ENCODE measurements around the gene TNIK. TPM values are rescaled to one million over a fixed set of nuclear protein-coding genes. Genes with fewer than 3 reads are reported as not detected.

The TNIK gene
- total and polyA plus RNA-seq, 4 donors: 3.7 to 9.8 (median 5.2) TPM

DNA sequence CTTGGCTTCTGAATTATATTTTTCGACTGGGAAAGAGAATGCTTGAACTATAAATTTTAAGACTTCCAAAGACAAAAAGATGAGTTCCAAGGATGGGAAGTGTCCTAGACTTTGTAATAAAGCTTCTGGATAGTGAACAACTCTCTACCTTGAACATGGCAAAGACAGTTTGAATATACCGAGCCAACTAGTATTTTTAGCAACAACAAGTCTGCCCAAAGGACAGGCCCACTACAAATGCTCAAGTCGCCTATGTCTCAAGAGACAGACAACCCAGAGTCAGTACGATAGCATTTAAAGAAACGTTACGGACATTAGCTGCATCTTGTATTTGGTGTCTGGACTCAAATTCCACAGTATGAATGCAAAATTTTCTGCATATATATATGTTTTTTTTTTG is 258.4 kb downstream of the TNIK start:
- H3K4me1 ChIP-seq (ENCODE audit: control insufficient read depth in 4 of 4, insufficient read depth in 4 of 4, low read length in 3 of 4): no peaks in the 10 kb centered on the region
- H3K27me3 ChIP-seq (ENCODE audit: control insufficient read depth in 4 of 4, insufficient read depth in 4 of 4, low read length in 3 of 4): no peaks in the 10 kb centered on the region
- H3K27ac ChIP-seq (ENCODE audit: low read depth in 1 of 2, low read length in 2 of 2): no peak overlapping the region
- no peaks in the 10 kb centered on the region for H3K9me3 ChIP-seq (ENCODE audit: control insufficient read depth in 4 of 4, low read length in 3 of 4)
- no peaks in the 10 kb centered on the region for H3K36me3 ChIP-seq (ENCODE audit: control insufficient read depth in 4 of 4, insufficient read depth in 3 of 4, low read depth in 1 of 4, low read length in 3 of 4)
- no peak overlapping the region for H3K9ac ChIP-seq (ENCODE audit: low read depth in 1 of 2, low read length in 2 of 2)
- DNase-seq (ENCODE audit: low spot score): no peak
- WGBS: 91% methylated on average over 6 of the region's 6 CpGs
- TF ChIP-seq, protein P1, sequence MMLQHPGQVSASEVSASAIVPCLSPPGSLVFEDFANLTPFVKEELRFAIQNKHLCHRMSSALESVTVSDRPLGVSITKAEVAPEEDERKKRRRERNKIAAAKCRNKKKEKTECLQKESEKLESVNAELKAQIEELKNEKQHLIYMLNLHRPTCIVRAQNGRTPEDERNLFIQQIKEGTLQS (IDR thresholded peaks at IDR 0.05): no peak
- TF ChIP-seq NR2F2 (IDR thresholded peaks at IDR 0.05): no peak
- no peak for TF ChIP-seq RAD21 (IDR thresholded peaks at IDR 0.05)
- TF ChIP-seq, protein P2, sequence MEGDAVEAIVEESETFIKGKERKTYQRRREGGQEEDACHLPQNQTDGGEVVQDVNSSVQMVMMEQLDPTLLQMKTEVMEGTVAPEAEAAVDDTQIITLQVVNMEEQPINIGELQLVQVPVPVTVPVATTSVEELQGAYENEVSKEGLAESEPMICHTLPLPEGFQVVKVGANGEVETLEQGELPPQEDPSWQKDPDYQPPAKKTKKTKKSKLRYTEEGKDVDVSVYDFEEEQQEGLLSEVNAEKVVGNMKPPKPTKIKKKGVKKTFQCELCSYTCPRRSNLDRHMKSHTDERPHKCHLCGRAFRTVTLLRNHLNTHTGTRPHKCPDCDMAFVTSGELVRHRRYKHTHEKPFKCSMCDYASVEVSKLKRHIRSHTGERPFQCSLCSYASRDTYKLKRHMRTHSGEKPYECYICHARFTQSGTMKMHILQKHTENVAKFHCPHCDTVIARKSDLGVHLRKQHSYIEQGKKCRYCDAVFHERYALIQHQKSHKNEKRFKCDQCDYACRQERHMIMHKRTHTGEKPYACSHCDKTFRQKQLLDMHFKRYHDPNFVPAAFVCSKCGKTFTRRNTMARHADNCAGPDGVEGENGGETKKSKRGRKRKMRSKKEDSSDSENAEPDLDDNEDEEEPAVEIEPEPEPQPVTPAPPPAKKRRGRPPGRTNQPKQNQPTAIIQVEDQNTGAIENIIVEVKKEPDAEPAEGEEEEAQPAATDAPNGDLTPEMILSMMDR (IDR thresholded peaks at IDR 0.05; ENCODE audit: low read depth, low read length, missing input control): no peak
- no peak for TF ChIP-seq FOXA1 (IDR thresholded peaks at IDR 0.05)
- no peak for TF ChIP-seq JUND (IDR thresholded peaks at IDR 0.05)
- no peak for TF ChIP-seq FOXA2 (IDR thresholded peaks at IDR 0.05)
- TF ChIP-seq YY1 (IDR thresholded peaks at IDR 0.05): no peak
- TF ChIP-seq SP1 (IDR thresholded peaks at IDR 0.05): no peak
- TF ChIP-seq, protein P3, sequence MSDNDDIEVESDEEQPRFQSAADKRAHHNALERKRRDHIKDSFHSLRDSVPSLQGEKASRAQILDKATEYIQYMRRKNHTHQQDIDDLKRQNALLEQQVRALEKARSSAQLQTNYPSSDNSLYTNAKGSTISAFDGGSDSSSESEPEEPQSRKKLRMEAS (IDR thresholded peaks at IDR 0.05): no peak
- no peak for TF ChIP-seq HNF4G (IDR thresholded peaks at IDR 0.05)
- H3K4me3 ChIP-seq (ENCODE audit: low read depth in 1 of 3, low read length in 3 of 3): no peak overlapping the region

DNA sequence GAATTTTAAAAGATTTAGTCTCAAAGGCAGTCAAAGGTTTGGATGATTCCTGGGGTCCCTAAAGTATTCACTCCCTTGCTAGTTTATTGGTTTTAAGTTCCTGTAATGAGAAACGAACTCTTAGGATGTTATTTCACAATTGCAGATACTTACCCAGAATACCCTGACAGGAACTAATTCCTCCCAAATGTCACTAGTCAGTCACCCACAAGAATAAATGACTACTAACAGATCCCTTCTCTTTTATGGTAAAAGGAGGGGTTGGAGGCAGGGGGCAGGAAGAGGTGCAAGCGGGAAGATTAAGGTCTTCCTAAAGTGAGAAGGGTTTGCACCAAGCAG is 259.5 kb downstream of the TNIK start:
- Histone ChIP-seq H3K27ac (ENCODE audit: low read depth in 1 of 2, low read length in 2 of 2) (no peak overlapping the region), H3K4me1 (ENCODE audit: control insufficient read depth in 4 of 4, insufficient read depth in 4 of 4, low read length in 3 of 4) (no peaks in the 10 kb centered on the region), H3K9ac (ENCODE audit: low read depth in 1 of 2, low read length in 2 of 2) (no peak overlapping the region), H3K4me3 (ENCODE audit: low read depth in 1 of 3, low read length in 3 of 3) (no peak overlapping the region), H3K9me3 (ENCODE audit: control insufficient read depth in 4 of 4, low read length in 3 of 4) (no peaks in the 10 kb centered on the region), H3K36me3 (ENCODE audit: control insufficient read depth in 4 of 4, insufficient read depth in 3 of 4, low read depth in 1 of 4, low read length in 3 of 4) (no peaks in the 10 kb centered on the region), H3K27me3 (ENCODE audit: control insufficient read depth in 4 of 4, insufficient read depth in 4 of 4, low read length in 3 of 4) (no peaks in the 10 kb centered on the region)
- 91% methylated on average over 2 of the region's 2 CpGs for WGBS
- no peak for TF ChIP-seq RAD21 (IDR thresholded peaks at IDR 0.05)
- no peak for TF ChIP-seq RXRA (IDR thresholded peaks at IDR 0.05)
- no peak for TF ChIP-seq SP1 (IDR thresholded peaks at IDR 0.05)
- no peak for TF ChIP-seq EGR1 (IDR thresholded peaks at IDR 0.05; ENCODE audit: low read depth in 2 of 2)
- TF ChIP-seq, protein P3 (IDR thresholded peaks at IDR 0.05): no peak
- TF ChIP-seq, protein P4, sequence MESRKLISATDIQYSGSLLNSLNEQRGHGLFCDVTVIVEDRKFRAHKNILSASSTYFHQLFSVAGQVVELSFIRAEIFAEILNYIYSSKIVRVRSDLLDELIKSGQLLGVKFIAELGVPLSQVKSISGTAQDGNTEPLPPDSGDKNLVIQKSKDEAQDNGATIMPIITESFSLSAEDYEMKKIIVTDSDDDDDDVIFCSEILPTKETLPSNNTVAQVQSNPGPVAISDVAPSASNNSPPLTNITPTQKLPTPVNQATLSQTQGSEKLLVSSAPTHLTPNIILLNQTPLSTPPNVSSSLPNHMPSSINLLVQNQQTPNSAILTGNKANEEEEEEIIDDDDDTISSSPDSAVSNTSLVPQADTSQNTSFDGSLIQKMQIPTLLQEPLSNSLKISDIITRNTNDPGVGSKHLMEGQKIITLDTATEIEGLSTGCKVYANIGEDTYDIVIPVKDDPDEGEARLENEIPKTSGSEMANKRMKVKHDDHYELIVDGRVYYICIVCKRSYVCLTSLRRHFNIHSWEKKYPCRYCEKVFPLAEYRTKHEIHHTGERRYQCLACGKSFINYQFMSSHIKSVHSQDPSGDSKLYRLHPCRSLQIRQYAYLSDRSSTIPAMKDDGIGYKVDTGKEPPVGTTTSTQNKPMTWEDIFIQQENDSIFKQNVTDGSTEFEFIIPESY (IDR thresholded peaks at IDR 0.05): no peak
- TF ChIP-seq, protein P2 (IDR thresholded peaks at IDR 0.05; ENCODE audit: low read depth, low read length, missing input control): no peak
- no peak for TF ChIP-seq YY1 (IDR thresholded peaks at IDR 0.05)
- TF ChIP-seq, protein P1 (IDR thresholded peaks at IDR 0.05): no peak
- no peak for TF ChIP-seq JUND (IDR thresholded peaks at IDR 0.05)
- no peak for TF ChIP-seq GABPA (IDR thresholded peaks at IDR 0.05 in 1 of 2, conservative IDR thresholded peaks at IDR 0.05 in 1 of 2)
- TF ChIP-seq, protein P5, sequence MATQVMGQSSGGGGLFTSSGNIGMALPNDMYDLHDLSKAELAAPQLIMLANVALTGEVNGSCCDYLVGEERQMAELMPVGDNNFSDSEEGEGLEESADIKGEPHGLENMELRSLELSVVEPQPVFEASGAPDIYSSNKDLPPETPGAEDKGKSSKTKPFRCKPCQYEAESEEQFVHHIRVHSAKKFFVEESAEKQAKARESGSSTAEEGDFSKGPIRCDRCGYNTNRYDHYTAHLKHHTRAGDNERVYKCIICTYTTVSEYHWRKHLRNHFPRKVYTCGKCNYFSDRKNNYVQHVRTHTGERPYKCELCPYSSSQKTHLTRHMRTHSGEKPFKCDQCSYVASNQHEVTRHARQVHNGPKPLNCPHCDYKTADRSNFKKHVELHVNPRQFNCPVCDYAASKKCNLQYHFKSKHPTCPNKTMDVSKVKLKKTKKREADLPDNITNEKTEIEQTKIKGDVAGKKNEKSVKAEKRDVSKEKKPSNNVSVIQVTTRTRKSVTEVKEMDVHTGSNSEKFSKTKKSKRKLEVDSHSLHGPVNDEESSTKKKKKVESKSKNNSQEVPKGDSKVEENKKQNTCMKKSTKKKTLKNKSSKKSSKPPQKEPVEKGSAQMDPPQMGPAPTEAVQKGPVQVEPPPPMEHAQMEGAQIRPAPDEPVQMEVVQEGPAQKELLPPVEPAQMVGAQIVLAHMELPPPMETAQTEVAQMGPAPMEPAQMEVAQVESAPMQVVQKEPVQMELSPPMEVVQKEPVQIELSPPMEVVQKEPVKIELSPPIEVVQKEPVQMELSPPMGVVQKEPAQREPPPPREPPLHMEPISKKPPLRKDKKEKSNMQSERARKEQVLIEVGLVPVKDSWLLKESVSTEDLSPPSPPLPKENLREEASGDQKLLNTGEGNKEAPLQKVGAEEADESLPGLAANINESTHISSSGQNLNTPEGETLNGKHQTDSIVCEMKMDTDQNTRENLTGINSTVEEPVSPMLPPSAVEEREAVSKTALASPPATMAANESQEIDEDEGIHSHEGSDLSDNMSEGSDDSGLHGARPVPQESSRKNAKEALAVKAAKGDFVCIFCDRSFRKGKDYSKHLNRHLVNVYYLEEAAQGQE (IDR thresholded peaks at IDR 0.05): no peak
- no peak for TF ChIP-seq FOXA2 (IDR thresholded peaks at IDR 0.05)
- TF ChIP-seq HNF4A (conservative IDR thresholded peaks at IDR 0.05): no peak
- DNase-seq (ENCODE audit: low spot score): no peak
